ENCODE measurements around the gene ROBO2.

GRCh38 chr3:77599948-77600347 is 560.0 kb downstream of the ROBO2 start:
- no peak for TF ChIP-seq EZH2 (IDR thresholded peaks at IDR 0.05; ENCODE audit: borderline replicate concordance, insufficient read depth, low read length, poor library complexity, severe bottlenecking)
- TF ChIP-seq REST (IDR thresholded peaks at IDR 0.05; ENCODE audit: borderline replicate concordance), result no peak
- TF ChIP-seq CTCF (IDR thresholded peaks at IDR 0.05; ENCODE audit: poor library complexity, severe bottlenecking), result no peak
- TF ChIP-seq EP300 (conservative IDR thresholded peaks at IDR 0.05; ENCODE audit: poor library complexity, severe bottlenecking), result no peak
- TF ChIP-seq POLR2AphosphoS5 (IDR thresholded peaks at IDR 0.05), result no peak
